Ovary (tissue), 3 donors: ENCODE results near the gene LRRD1.

ENCODE experiments used
- EP300 ChIP-seq: sonication (generic); formaldehyde crosslinking; IDR thresholded peaks from one replicate; pipeline ENCODE4 v1.6.1; 2017; ENCODE audit warnings: antibody characterized with exemption
- POLR2A ChIP-seq: fragments of 450-650 bp; IDR thresholded peaks from one replicate; pipeline ENCODE4 v1.6.1; 2017; ENCODE audit warnings: antibody characterized with exemption, mild to moderate bottlenecking, moderate library complexity
- TF ChIP-seq, protein P1 (sequence below), 3 donors: fragments of 450-650 bp in 2 of 3; fragments of 200-600 bp in 1 of 3; IDR thresholded peaks; one replicate each; pipeline versions ENCODE4 v1.5.1 to v1.8.0; 2016 to 2022; ENCODE audit warnings: antibody characterized with exemption in 3 of 3, mild to moderate bottlenecking in 1 of 3
- donor health status: DM: no; HTN: no; CAD: no.

DNA sequence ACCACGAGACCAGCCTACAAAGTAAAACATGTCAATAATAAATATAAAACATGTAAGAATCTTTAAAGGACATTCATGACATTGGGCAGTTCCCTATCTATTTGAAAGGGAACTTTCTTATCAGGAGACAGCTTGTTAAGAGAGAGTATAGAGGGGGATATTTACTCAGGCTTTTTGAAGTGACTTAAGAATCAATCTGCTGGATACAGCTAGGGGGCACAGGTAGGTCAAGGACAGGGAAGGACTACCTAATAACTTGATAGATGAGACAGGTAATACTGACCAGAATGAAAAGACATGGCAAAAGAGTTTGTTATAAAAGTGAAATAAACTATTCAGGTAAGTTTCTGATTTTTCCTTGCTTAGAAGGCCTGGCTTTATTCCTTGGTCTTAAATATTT, 21.8 kb upstream of the LRRD1 start:
- TF ChIP-seq, protein P1, sequence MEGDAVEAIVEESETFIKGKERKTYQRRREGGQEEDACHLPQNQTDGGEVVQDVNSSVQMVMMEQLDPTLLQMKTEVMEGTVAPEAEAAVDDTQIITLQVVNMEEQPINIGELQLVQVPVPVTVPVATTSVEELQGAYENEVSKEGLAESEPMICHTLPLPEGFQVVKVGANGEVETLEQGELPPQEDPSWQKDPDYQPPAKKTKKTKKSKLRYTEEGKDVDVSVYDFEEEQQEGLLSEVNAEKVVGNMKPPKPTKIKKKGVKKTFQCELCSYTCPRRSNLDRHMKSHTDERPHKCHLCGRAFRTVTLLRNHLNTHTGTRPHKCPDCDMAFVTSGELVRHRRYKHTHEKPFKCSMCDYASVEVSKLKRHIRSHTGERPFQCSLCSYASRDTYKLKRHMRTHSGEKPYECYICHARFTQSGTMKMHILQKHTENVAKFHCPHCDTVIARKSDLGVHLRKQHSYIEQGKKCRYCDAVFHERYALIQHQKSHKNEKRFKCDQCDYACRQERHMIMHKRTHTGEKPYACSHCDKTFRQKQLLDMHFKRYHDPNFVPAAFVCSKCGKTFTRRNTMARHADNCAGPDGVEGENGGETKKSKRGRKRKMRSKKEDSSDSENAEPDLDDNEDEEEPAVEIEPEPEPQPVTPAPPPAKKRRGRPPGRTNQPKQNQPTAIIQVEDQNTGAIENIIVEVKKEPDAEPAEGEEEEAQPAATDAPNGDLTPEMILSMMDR (IDR thresholded peaks at IDR 0.05), result no peak
- TF ChIP-seq POLR2A (no peak), EP300 (no peak)
